T-helper 2 cell treated with Interferon-gamma antibody and Interleukin-4, amounts not matched to agents 5 μg/mL and 100 μg/mL, for 36 hours (primary cell): ENCODE data around the gene ZDHHC8.

Experiments
- DNase-seq: peaks from one replicate; pipeline ENCODE4 v3.0.0; 2021; ENCODE audit warnings: low spot score
- H3K27ac Mint-ChIP-seq: one replicate; pipeline ENCODE4 v1.8.0; 2021; ENCODE audit warnings: mild to moderate bottlenecking, mixed read lengths
- H3K27me3 Mint-ChIP-seq: one replicate; pipeline ENCODE4 v1.8.0; 2021; ENCODE audit warnings: low read depth, mixed read lengths
- H3K36me3 Mint-ChIP-seq: one replicate; pipeline ENCODE4 v1.8.0; 2021; ENCODE audit warnings: low read depth, mixed read lengths
- H3K4me1 Mint-ChIP-seq: one replicate; pipeline ENCODE4 v1.8.0; 2021; ENCODE audit warnings: low read depth, mixed read lengths
- H3K4me3 Mint-ChIP-seq: one replicate; pipeline ENCODE4 v1.8.0; 2022; ENCODE audit warnings: mild to moderate bottlenecking, moderate library complexity, mixed read lengths
- H3K9me3 Mint-ChIP-seq: one replicate; pipeline ENCODE4 v1.8.0; 2021; ENCODE audit warnings: mixed read lengths

ZDHHC8 gene

GRCh38 chr22:20106849-20107237, 24.8 kb upstream of the ZDHHC8 start:
- H3K9me3 Mint-ChIP-seq, result no peaks in the 10 kb centered on the region
- H3K27ac Mint-ChIP-seq, result no peak overlapping the region
- H3K4me3 Mint-ChIP-seq, result no peak overlapping the region
- H3K27me3 Mint-ChIP-seq, result no peaks in the 10 kb centered on the region
- H3K4me1 Mint-ChIP-seq, result peaks cover 11% of the 10 kb centered on the region
- H3K36me3 Mint-ChIP-seq, result peaks cover 38% of the 10 kb centered on the region
- DNase-seq, result no peak

- no peaks in the 10 kb centered on the region for H3K27me3 Mint-ChIP-seq
- H3K9me3 Mint-ChIP-seq, result no peaks in the 10 kb centered on the region
- peaks cover 37% of the 10 kb centered on the region for H3K36me3 Mint-ChIP-seq
- H3K4me3 Mint-ChIP-seq, result no peak overlapping the region
- DNase-seq, result no peak
- H3K27ac Mint-ChIP-seq, result peak overlapping the region; percentile 47
- H3K4me1 Mint-ChIP-seq, result peaks cover 6% of the 10 kb centered on the region
Observed at GRCh38 chr22:20107471-20107901, 24.1 kb upstream of the ZDHHC8 start.

GRCh38 chr22:20107951-20108756, 23.4 kb upstream of the ZDHHC8 start:
- Mint-ChIP-seq H3K36me3 (peaks cover 35% of the 10 kb centered on the region), H3K27ac (peak overlapping the region; percentile 47), H3K4me3 (no peak overlapping the region), H3K9me3 (no peaks in the 10 kb centered on the region), H3K4me1 (peaks cover 4% of the 10 kb centered on the region), H3K27me3 (no peaks in the 10 kb centered on the region)
- no peak for DNase-seq

- H3K9me3 Mint-ChIP-seq, result no peaks in the 10 kb centered on the region
- peaks cover 4% of the 10 kb centered on the region for H3K4me1 Mint-ChIP-seq
- H3K27me3 Mint-ChIP-seq, result no peaks in the 10 kb centered on the region
- H3K4me3 Mint-ChIP-seq, result no peak overlapping the region
- H3K36me3 Mint-ChIP-seq, result peaks cover 32% of the 10 kb centered on the region
- H3K27ac Mint-ChIP-seq, result no peak overlapping the region
- DNase-seq, result no peak
Observed at GRCh38 chr22:20108757-20109230, 22.8 kb upstream of the ZDHHC8 start.

- Mint-ChIP-seq H3K4me1 (peaks cover 4% of the 10 kb centered on the region), H3K9me3 (no peaks in the 10 kb centered on the region), H3K27me3 (no peaks in the 10 kb centered on the region), H3K36me3 (peaks cover 38% of the 10 kb centered on the region), H3K27ac (no peak overlapping the region), H3K4me3 (no peak overlapping the region)
- DNase-seq, result no peak
Observed at GRCh38 chr22:20109411-20110358, 21.9 kb upstream of the ZDHHC8 start.

GRCh38 chr22:20110359-20110985, 21.1 kb upstream of the ZDHHC8 start:
- Mint-ChIP-seq H3K4me1 (peaks cover 7% of the 10 kb centered on the region), H3K27ac (peak overlapping the region; percentile 65), H3K9me3 (no peaks in the 10 kb centered on the region), H3K36me3 (peaks cover 39% of the 10 kb centered on the region), H3K4me3 (no peak overlapping the region), H3K27me3 (no peaks in the 10 kb centered on the region)
- no peak for DNase-seq

- Mint-ChIP-seq H3K36me3 (peaks cover 39% of the 10 kb centered on the region), H3K9me3 (no peaks in the 10 kb centered on the region), H3K27ac (peak overlapping the region; percentile 65), H3K27me3 (no peaks in the 10 kb centered on the region), H3K4me3 (no peak overlapping the region), H3K4me1 (peaks cover 7% of the 10 kb centered on the region)
- peak; percentile 36 for DNase-seq
Observed at GRCh38 chr22:20111045-20111688, 20.4 kb upstream of the ZDHHC8 start.

GRCh38 chr22:20111689-20112622, 19.6 kb upstream of the ZDHHC8 start:
- no peaks in the 10 kb centered on the region for H3K9me3 Mint-ChIP-seq

GRCh38 chr22:20112623-20113511, 18.7 kb upstream of the ZDHHC8 start:
- H3K27ac Mint-ChIP-seq, result no peak overlapping the region
- H3K4me1 Mint-ChIP-seq, result peaks cover 7% of the 10 kb centered on the region
- H3K27me3 Mint-ChIP-seq, result no peaks in the 10 kb centered on the region
- no peaks in the 10 kb centered on the region for H3K9me3 Mint-ChIP-seq
- no peak for DNase-seq
- H3K4me3 Mint-ChIP-seq, result no peak overlapping the region
- H3K36me3 Mint-ChIP-seq, result peaks cover 30% of the 10 kb centered on the region

More at GRCh38 chr22:20111689-20112622, 19.6 kb upstream of the ZDHHC8 start:
- no peak overlapping the region for H3K4me3 Mint-ChIP-seq
- H3K27me3 Mint-ChIP-seq, result no peaks in the 10 kb centered on the region
- H3K4me1 Mint-ChIP-seq, result peaks cover 7% of the 10 kb centered on the region
- H3K27ac Mint-ChIP-seq, result peak overlapping the region; percentile 82
- DNase-seq, result no peak
- peaks cover 38% of the 10 kb centered on the region for H3K36me3 Mint-ChIP-seq

- Mint-ChIP-seq H3K4me3 (peak overlapping the region; percentile 24), H3K27ac (no peak overlapping the region), H3K4me1 (peaks cover 10% of the 10 kb centered on the region), H3K27me3 (no peaks in the 10 kb centered on the region), H3K36me3 (peaks cover 32% of the 10 kb centered on the region), H3K9me3 (no peaks in the 10 kb centered on the region)
- no peak for DNase-seq
Observed at GRCh38 chr22:20113551-20114310, 17.9 kb upstream of the ZDHHC8 start.
